ENCODE measurements around the gene PLEKHG4.

PLEKHG4 gene

GRCh38 chr16:67282447-67282805 lies 3.1 kb downstream of the PLEKHG4 start:
- DNase-seq (ENCODE audit: low read depth): no peak
- H3K4me3 ChIP-seq (ENCODE audit: control insufficient read depth, low read depth, low read length): no peak overlapping the region
- TF ChIP-seq CTCF (IDR thresholded peaks at IDR 0.05; ENCODE audit: control insufficient read depth, insufficient read depth, low read depth, low read length, missing control alignments): no peak

- no peak for TF ChIP-seq CTCF (IDR thresholded peaks at IDR 0.05; ENCODE audit: control insufficient read depth, insufficient read depth, low read depth, low read length, missing control alignments)
- no peak overlapping the region for H3K4me3 ChIP-seq (ENCODE audit: control insufficient read depth, low read depth, low read length)
- no peak for DNase-seq (ENCODE audit: low read depth)
Measured at GRCh38 chr16:67283039-67283825, 3.9 kb downstream of the PLEKHG4 start.

- DNase-seq (ENCODE audit: low read depth): no peak
- H3K4me3 ChIP-seq (ENCODE audit: control insufficient read depth, low read depth, low read length): no peak overlapping the region
- TF ChIP-seq CTCF (IDR thresholded peaks at IDR 0.05; ENCODE audit: control insufficient read depth, insufficient read depth, low read depth, low read length, missing control alignments): no peak
Measured at GRCh38 chr16:67283826-67284555, 4.7 kb downstream of the PLEKHG4 start.

GRCh38 chr16:67284699-67285646 lies 5.6 kb downstream of the PLEKHG4 start:
- H3K4me3 ChIP-seq (ENCODE audit: control insufficient read depth, low read depth, low read length): no peak overlapping the region
- peak; percentile 42 for TF ChIP-seq CTCF (IDR thresholded peaks at IDR 0.05; ENCODE audit: control insufficient read depth, insufficient read depth, low read depth, low read length, missing control alignments)
- no peak for DNase-seq (ENCODE audit: low read depth)

GRCh38 chr16:67286441-67287235 lies 7.3 kb downstream of the PLEKHG4 start:
- H3K4me3 ChIP-seq (ENCODE audit: control insufficient read depth, low read depth, low read length): no peak overlapping the region
- TF ChIP-seq CTCF (IDR thresholded peaks at IDR 0.05; ENCODE audit: control insufficient read depth, insufficient read depth, low read depth, low read length, missing control alignments): no peak
- no peak for DNase-seq (ENCODE audit: low read depth)

All from AG09309 (cell line).